SK-N-SH treated with all-trans-retinoic acid at 6 μM for 48 hours (cell line): ENCODE measurements around the gene DDX39B.

Source experiments
- ATAC-seq: fragments of 200-7000 bp; cut with Tn5 transposase; 3 replicates; pipeline ENCODE4 v1.9.1; 2020; ENCODE audit warnings: mild to moderate bottlenecking, moderate library complexity
- ARNTL ChIP-seq: fragments of 450-650 bp; formaldehyde crosslinking; IDR thresholded peaks from 2 replicates; pipeline ENCODE4 v1.5.0; 2020; ENCODE audit warnings: low read depth, mild to moderate bottlenecking, moderate library complexity, borderline replicate concordance
- BACH2 ChIP-seq: fragments of 250-450 bp; sonication (Bioruptor Pico); IDR thresholded peaks from 2 replicates; pipeline ENCODE4 v1.9.0; 2021; ENCODE audit warnings: mild to moderate bottlenecking, borderline replicate concordance
- CREB5 ChIP-seq: fragments of 250-450 bp; sonication (Bioruptor Pico); IDR thresholded peaks from 2 replicates; pipeline ENCODE4 v1.5.1; 2020; ENCODE audit warnings: low read depth, mild to moderate bottlenecking, moderate library complexity
- CSDC2 ChIP-seq: fragments of 250-450 bp; sonication (Bioruptor Pico); IDR thresholded peaks from 2 replicates; pipeline ENCODE4 v1.5.0; 2020; ENCODE audit warnings: mild to moderate bottlenecking, moderate library complexity
- CSRNP3 ChIP-seq: fragments of 250-450 bp; sonication (Bioruptor Pico); IDR thresholded peaks from 2 replicates; pipeline ENCODE4 v1.5.1; 2021; ENCODE audit warnings: mild to moderate bottlenecking, moderate library complexity
- ESRRG ChIP-seq: fragments of 250-450 bp; sonication (Bioruptor Pico); IDR thresholded peaks from 2 replicates; pipeline ENCODE4 v1.6.1; 2021; ENCODE audit warnings: mild to moderate bottlenecking
- GLIS3 ChIP-seq: fragments of 250-450 bp; sonication (Bioruptor Pico); IDR thresholded peaks from 2 replicates; pipeline ENCODE4 v1.5.0; 2020; ENCODE audit warnings: mild to moderate bottlenecking, moderate library complexity
- ISL1 ChIP-seq: fragments of 250-450 bp; sonication (Bioruptor Pico); IDR thresholded peaks from 2 replicates; pipeline ENCODE4 v2.1.2; 2022; ENCODE audit warnings: mild to moderate bottlenecking, moderate library complexity
- OSR1 ChIP-seq: fragments of 250-450 bp; sonication (Bioruptor Pico); IDR thresholded peaks from 2 replicates; pipeline ENCODE4 v1.8.0; 2022; ENCODE audit warnings: moderate library complexity, mild to moderate bottlenecking, inconsistent platforms
- RARB ChIP-seq: fragments of 250-450 bp; sonication (Bioruptor Pico); IDR thresholded peaks from 2 replicates; pipeline ENCODE4 v1.8.0; 2021; ENCODE audit warnings: mild to moderate bottlenecking, moderate library complexity
- SNAI2 ChIP-seq: fragments of 250-450 bp; sonication (Bioruptor Pico); IDR thresholded peaks from 2 replicates; pipeline ENCODE4 v1.5.0; 2020; ENCODE audit warnings: mild to moderate bottlenecking, moderate library complexity
- TCF4 ChIP-seq: fragments of 250-450 bp; sonication (Bioruptor Pico); IDR thresholded peaks from 2 replicates; pipeline ENCODE4 v1.8.0; 2021; ENCODE audit warnings: mild to moderate bottlenecking, moderate library complexity, borderline replicate concordance
- TOX ChIP-seq: fragments of 250-450 bp; sonication (Bioruptor Pico); IDR thresholded peaks from 2 replicates; pipeline ENCODE4 v1.8.0; 2021; ENCODE audit warnings: mild to moderate bottlenecking, moderate library complexity, borderline replicate concordance
- ZC3H10 ChIP-seq: fragments of 250-450 bp; sonication (Bioruptor Pico); IDR thresholded peaks from 2 replicates; pipeline ENCODE4 v1.5.1; 2021; ENCODE audit warnings: mild to moderate bottlenecking, moderate library complexity
- ZFP3 ChIP-seq: fragments of 250-450 bp; sonication (Bioruptor Pico); IDR thresholded peaks from 2 replicates; pipeline ENCODE4 v1.5.0; 2020; ENCODE audit warnings: mild to moderate bottlenecking, moderate library complexity
- ZFP30 ChIP-seq: fragments of 450-650 bp; formaldehyde crosslinking; IDR thresholded peaks from 2 replicates; pipeline ENCODE4 v1.5.0; 2022; ENCODE audit warnings: mild to moderate bottlenecking, moderate library complexity
- ZNF565 ChIP-seq: fragments of 450-650 bp; formaldehyde crosslinking; conservative IDR thresholded peaks from 2 replicates; pipeline ENCODE4 v1.5.0; 2020; ENCODE audit warnings: low read depth, mild to moderate bottlenecking, moderate library complexity
- ZNF70 ChIP-seq: fragments of 450-650 bp; formaldehyde crosslinking; IDR thresholded peaks from 2 replicates; pipeline ENCODE4 v1.5.0; 2020; ENCODE audit warnings: mild to moderate bottlenecking, moderate library complexity
- ZNF8 ChIP-seq: fragments of 450-650 bp; formaldehyde crosslinking; IDR thresholded peaks from 2 replicates; pipeline ENCODE4 v1.5.0; 2020; ENCODE audit warnings: mild to moderate bottlenecking, moderate library complexity
- TF ChIP-seq, protein P1 (sequence below): fragments of 250-450 bp; sonication (Bioruptor Pico); IDR thresholded peaks from 2 replicates; pipeline ENCODE4 v1.8.0; 2020; ENCODE audit warnings: mild to moderate bottlenecking, moderate library complexity, borderline replicate concordance
- TF ChIP-seq, protein P2 (sequence below): fragments of 250-450 bp; sonication (Bioruptor Pico); IDR thresholded peaks from 2 replicates; pipeline ENCODE4 v1.5.0; 2020; ENCODE audit warnings: mild to moderate bottlenecking, moderate library complexity

Gene DDX39B

DNA sequence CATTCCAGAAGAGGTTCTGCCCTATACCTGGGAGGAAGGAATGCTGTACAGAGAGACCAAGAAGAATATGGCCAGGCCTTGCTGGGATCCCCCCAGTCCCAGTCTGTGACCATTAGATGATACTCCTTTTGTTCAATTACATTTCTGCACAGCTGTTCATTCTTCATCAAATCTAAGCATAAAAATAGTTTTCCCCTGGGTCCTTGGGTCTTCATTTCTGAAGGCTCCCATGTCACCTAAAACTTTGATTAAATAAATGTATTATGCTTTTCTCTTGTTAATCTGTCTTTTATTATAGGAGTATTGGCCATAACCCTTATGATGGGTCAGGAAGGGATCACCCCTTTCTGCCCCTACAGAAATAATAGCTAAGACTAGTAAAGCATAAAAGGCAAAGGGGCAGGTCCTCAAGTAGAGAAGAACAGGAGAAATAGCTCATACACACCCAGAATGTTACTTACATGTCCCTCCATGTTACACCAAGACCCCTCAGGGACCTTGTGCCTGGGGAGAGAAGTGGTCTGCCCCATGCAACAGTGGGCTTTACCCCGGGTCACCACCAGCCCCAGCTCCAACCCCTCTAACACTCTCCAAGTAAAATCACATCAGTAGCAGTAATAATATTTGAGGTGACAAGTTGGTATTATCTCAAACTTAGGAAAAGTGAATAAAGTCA is 28.2 kb upstream of the DDX39B start:
- TF ChIP-seq ZNF70 (CRISPR knock-in tag), result no peak
- TF ChIP-seq, protein P1, sequence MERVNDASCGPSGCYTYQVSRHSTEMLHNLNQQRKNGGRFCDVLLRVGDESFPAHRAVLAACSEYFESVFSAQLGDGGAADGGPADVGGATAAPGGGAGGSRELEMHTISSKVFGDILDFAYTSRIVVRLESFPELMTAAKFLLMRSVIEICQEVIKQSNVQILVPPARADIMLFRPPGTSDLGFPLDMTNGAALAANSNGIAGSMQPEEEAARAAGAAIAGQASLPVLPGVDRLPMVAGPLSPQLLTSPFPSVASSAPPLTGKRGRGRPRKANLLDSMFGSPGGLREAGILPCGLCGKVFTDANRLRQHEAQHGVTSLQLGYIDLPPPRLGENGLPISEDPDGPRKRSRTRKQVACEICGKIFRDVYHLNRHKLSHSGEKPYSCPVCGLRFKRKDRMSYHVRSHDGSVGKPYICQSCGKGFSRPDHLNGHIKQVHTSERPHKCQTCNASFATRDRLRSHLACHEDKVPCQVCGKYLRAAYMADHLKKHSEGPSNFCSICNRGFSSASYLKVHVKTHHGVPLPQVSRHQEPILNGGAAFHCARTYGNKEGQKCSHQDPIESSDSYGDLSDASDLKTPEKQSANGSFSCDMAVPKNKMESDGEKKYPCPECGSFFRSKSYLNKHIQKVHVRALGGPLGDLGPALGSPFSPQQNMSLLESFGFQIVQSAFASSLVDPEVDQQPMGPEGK (CRISPR knock-in tag), result no peak
- TF ChIP-seq CREB5 (CRISPR knock-in tag), result no peak
- no peak for TF ChIP-seq ESRRG (CRISPR knock-in tag)
- TF ChIP-seq ZFP30 (CRISPR knock-in tag), result no peak
- no peak for TF ChIP-seq ZC3H10 (CRISPR knock-in tag)
- no peak for TF ChIP-seq RARB (CRISPR knock-in tag)
- no peak for TF ChIP-seq CSRNP3 (CRISPR knock-in tag)
- no peak for TF ChIP-seq CSDC2 (CRISPR knock-in tag)
- no peak for TF ChIP-seq ZFP3
- TF ChIP-seq OSR1, result no peak
- TF ChIP-seq SNAI2 (CRISPR knock-in tag), result no peak
- no peak for TF ChIP-seq TCF4 (CRISPR knock-in tag)
- TF ChIP-seq, protein P2, sequence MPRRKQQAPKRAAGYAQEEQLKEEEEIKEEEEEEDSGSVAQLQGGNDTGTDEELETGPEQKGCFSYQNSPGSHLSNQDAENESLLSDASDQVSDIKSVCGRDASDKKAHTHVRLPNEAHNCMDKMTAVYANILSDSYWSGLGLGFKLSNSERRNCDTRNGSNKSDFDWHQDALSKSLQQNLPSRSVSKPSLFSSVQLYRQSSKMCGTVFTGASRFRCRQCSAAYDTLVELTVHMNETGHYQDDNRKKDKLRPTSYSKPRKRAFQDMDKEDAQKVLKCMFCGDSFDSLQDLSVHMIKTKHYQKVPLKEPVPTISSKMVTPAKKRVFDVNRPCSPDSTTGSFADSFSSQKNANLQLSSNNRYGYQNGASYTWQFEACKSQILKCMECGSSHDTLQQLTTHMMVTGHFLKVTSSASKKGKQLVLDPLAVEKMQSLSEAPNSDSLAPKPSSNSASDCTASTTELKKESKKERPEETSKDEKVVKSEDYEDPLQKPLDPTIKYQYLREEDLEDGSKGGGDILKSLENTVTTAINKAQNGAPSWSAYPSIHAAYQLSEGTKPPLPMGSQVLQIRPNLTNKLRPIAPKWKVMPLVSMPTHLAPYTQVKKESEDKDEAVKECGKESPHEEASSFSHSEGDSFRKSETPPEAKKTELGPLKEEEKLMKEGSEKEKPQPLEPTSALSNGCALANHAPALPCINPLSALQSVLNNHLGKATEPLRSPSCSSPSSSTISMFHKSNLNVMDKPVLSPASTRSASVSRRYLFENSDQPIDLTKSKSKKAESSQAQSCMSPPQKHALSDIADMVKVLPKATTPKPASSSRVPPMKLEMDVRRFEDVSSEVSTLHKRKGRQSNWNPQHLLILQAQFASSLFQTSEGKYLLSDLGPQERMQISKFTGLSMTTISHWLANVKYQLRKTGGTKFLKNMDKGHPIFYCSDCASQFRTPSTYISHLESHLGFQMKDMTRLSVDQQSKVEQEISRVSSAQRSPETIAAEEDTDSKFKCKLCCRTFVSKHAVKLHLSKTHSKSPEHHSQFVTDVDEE (CRISPR knock-in tag), result no peak
- no peak for TF ChIP-seq ISL1
- TF ChIP-seq BACH2 (CRISPR knock-in tag), result no peak
- TF ChIP-seq ZNF8 (CRISPR knock-in tag), result no peak
- TF ChIP-seq ZNF565 (CRISPR knock-in tag), result no peak
- no peak for ATAC-seq

GRCh38 chr6:31568537-31568961 is 26.7 kb upstream of the DDX39B start:
- no peak for ATAC-seq
- TF ChIP-seq BACH2 (CRISPR knock-in tag), result no peak
- TF ChIP-seq SNAI2 (CRISPR knock-in tag), result no peak
- TF ChIP-seq CSRNP3 (CRISPR knock-in tag), result no peak

- ATAC-seq, result no peak
- TF ChIP-seq, protein P2 (CRISPR knock-in tag), result no peak
- TF ChIP-seq ZNF565 (CRISPR knock-in tag), result no peak
- TF ChIP-seq GLIS3, result no peak
- TF ChIP-seq TOX (CRISPR knock-in tag), result no peak
- TF ChIP-seq ESRRG (CRISPR knock-in tag), result no peak
- no peak for TF ChIP-seq ZNF8 (CRISPR knock-in tag)
- TF ChIP-seq CSDC2 (CRISPR knock-in tag), result no peak
- TF ChIP-seq ARNTL (CRISPR knock-in tag), result no peak
- TF ChIP-seq ZNF70 (CRISPR knock-in tag), result no peak
- no peak for TF ChIP-seq ZC3H10 (CRISPR knock-in tag)
- no peak for TF ChIP-seq ISL1
- no peak for TF ChIP-seq CSRNP3 (CRISPR knock-in tag)
- TF ChIP-seq OSR1, result no peak
These were observed 25.9 kb upstream of the DDX39B start for GRCh38 chr6:31567531-31568370.
